Heart right ventricle (tissue), 16 donors: ENCODE measurements around the gene MYL9. TPM values are rescaled to one million over a fixed set of nuclear protein-coding genes. Genes with fewer than 3 reads are reported as not detected.
"Not testable (repeated sequence)": the region's sequence is repeated elsewhere in the genome, so short reads cannot be mapped to it uniquely, and the experiment has no call there.

ENCODE experiments used
- ATAC-seq, 8 donors: fragments of 200-7000 bp; cut with Tn5 transposase; one replicate each; pipeline ENCODE4 v1.9.1; 2020; ENCODE audit warnings: mild to moderate bottlenecking in 8 of 8, moderate library complexity in 8 of 8, moderate number of reproducible peaks in 1 of 8
- DNase-seq, 2 donors: peaks; one replicate each; pipeline ENCODE4 v3.0.0-alpha.2; 2020
- H3K27ac ChIP-seq, 10 donors: fragments of 200-600 bp; sonication (generic) in 2 of 10; one replicate each; pipeline versions ENCODE4 v1.5.0 to v1.8.0; 2020 to 2022; ENCODE audit warnings: mild to moderate bottlenecking in 3 of 10
- H3K27me3 ChIP-seq, 7 donors: fragments of 200-600 bp; one replicate each; pipeline ENCODE4 v1.8.0; 2021 to 2022; ENCODE audit warnings: mild to moderate bottlenecking in 2 of 7
- H3K36me3 ChIP-seq, 9 donors: fragments of 200-600 bp; sonication (generic) in 1 of 9; one replicate each; pipeline versions ENCODE4 v1.5.0 to v1.8.0; 2020 to 2022; ENCODE audit warnings: mild to moderate bottlenecking in 2 of 9
- H3K4me1 ChIP-seq, 9 donors: fragments of 200-600 bp; sonication (generic) in 1 of 9; one replicate each; pipeline versions ENCODE4 v1.5.0 to v1.8.0; 2020 to 2022; ENCODE audit warnings: mild to moderate bottlenecking in 4 of 9
- H3K4me3 ChIP-seq, 10 donors: fragments of 200-600 bp; sonication (generic) in 2 of 10; one replicate each; pipeline versions ENCODE4 v1.5.0 to v1.8.0; 2020 to 2022; ENCODE audit warnings: mild to moderate bottlenecking in 7 of 10, moderate library complexity in 2 of 10
- H3K9me3 ChIP-seq, 11 donors: fragments of 200-600 bp in 10 of 11; sonication (generic) in 2 of 11; one replicate each; pipeline versions ENCODE4 v1.5.0 to v1.8.0; 2013 to 2022; ENCODE audit warnings: mild to moderate bottlenecking in 2 of 11, control low read depth in 1 of 11, moderate library complexity in 1 of 11
- WGBS, 2 donors: extraction: QIAGEN DNeasy Blood & Tissue Kit; methylation state at CpG; one replicate each; pipeline ENCODE4 v1.1.7; 2013; ENCODE audit warnings: inconsistent platforms in 1 of 2; 5-methylcytosine and 5-hydroxymethylcytosine counted together
- intact Hi-C, 10 donors: fragments of 100-400 bp; cut with DNase I; formaldehyde crosslinking; loops; one replicate each; pipeline versions ENCODE4 v1.11.1 to v1.14.2; 2022
- polyA plus RNA-seq, 2 donors: library from polyadenylated mRNA; stranded (reverse); fragments of 200-250 nt; gene quantifications; one replicate each; pipeline ENCODE4 v1.2.3, GENCODE V29; 2013
- total RNA-seq, 10 donors: library from RNA; stranded (reverse); fragmentation: NEBNext Ultra II Directional in 3 of 10; extraction: Animal tissue kit (Norgen Biotek cat#: 25700) in 3 of 10; gene quantifications; one replicate each; pipeline versions ENCODE4 v1.2.1 to v1.2.4, GENCODE V29; 2021 to 2023
- TF ChIP-seq, protein P1 (sequence below), 9 donors: fragments of 200-600 bp; sonication (generic) in 2 of 9; IDR thresholded peaks; one replicate each; pipeline versions ENCODE4 v1.5.0 to v1.8.0; 2021 to 2022; ENCODE audit warnings: antibody characterized with exemption in 9 of 9, mild to moderate bottlenecking in 5 of 9, moderate library complexity in 1 of 9
- donor health status: Arrhythmogenic right ventricular cardiomyopathy.
- donor health status: ischemic (EF 13 %, LVEDD 7.1; RV severe dilation, severe dysfunction).
- donor health status: healthy with polysubstance abuse.
- donor health status: DM: no; HTN: yes; CAD: no.
- donor health status: DM: no; HTN: no; CAD: no.
- donor health status: ischemic (EF 25% LVEDD 6.9; RV normal size, moderate dysfunction).
- donor health status: ischemic (EF 25% LVEDD 5.7; RV mildly dilated, moderate dysfunction).
- donor health status: healthy.
- donor health status: DM: yes; HTN: yes; CAD: no.
- donor health status: Ischemic cardiomyopathy.
- donor health status: ischemic (EF 35%, LVEDD 5.7; RV mildly dilated, moderate dysfunction).
- donor health status: nonischemic (EF 11% LVEDD 7.7; RV severe dilation, severe dysfunction).
- donor health status: DM: yes; HTN: yes; CAD: no.
- donor health status: PGD.
- donor health status: ischemic (EF 29% LVEDD 5.4; RV normal size, mild dysfunction).
- donor health status: nonischemic (EF 23%, LVEDD 6.1; RV moderate dilation, normal function).

Gene MYL9
- total and polyA plus RNA-seq, 12 donors = 755 to 2,519 (median 1,868) TPM

DNA sequence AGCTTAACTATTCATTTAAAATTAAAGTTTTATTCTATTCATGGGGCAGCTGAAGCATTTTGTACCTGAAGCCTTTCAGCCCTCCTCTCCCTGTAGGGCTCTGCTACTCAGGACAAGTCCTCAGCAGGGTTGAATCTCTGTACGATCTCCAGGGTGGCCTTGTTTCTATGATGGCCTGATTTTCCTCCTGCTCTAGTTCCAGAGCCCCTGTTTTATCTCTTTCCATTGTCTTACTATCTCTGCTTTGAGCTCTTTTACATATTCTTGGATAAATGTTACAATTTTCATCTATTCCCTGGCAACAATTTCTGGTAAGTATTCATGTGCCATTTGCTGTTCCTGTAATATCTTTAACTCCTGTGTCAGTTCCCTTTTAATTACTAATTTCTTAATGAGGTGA, 19.8 kb upstream of the MYL9 start:
- peak overlapping the region in 1 of 10 donors; percentile 6 for H3K27ac ChIP-seq
- peaks cover 0 to 100% (median 38%) of the 10 kb centered on the region in 9 donors for H3K36me3 ChIP-seq
- H3K4me3 ChIP-seq = no peak overlapping the region
- peaks cover 0 to 26% (median 12%) of the 10 kb centered on the region in 9 donors for H3K4me1 ChIP-seq
- TF ChIP-seq, protein P1, sequence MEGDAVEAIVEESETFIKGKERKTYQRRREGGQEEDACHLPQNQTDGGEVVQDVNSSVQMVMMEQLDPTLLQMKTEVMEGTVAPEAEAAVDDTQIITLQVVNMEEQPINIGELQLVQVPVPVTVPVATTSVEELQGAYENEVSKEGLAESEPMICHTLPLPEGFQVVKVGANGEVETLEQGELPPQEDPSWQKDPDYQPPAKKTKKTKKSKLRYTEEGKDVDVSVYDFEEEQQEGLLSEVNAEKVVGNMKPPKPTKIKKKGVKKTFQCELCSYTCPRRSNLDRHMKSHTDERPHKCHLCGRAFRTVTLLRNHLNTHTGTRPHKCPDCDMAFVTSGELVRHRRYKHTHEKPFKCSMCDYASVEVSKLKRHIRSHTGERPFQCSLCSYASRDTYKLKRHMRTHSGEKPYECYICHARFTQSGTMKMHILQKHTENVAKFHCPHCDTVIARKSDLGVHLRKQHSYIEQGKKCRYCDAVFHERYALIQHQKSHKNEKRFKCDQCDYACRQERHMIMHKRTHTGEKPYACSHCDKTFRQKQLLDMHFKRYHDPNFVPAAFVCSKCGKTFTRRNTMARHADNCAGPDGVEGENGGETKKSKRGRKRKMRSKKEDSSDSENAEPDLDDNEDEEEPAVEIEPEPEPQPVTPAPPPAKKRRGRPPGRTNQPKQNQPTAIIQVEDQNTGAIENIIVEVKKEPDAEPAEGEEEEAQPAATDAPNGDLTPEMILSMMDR (IDR thresholded peaks at IDR 0.05) = no peak
- DNase-seq = no peak
- H3K9me3 ChIP-seq = no peaks in the 10 kb centered on the region
- 78 to 89% methylated on average over 1 of the region's 1 CpG for WGBS, 2 donors
- no peaks in the 10 kb centered on the region for H3K27me3 ChIP-seq
- intact Hi-C loops = no loop called here
- ATAC-seq = no peak

DNA sequence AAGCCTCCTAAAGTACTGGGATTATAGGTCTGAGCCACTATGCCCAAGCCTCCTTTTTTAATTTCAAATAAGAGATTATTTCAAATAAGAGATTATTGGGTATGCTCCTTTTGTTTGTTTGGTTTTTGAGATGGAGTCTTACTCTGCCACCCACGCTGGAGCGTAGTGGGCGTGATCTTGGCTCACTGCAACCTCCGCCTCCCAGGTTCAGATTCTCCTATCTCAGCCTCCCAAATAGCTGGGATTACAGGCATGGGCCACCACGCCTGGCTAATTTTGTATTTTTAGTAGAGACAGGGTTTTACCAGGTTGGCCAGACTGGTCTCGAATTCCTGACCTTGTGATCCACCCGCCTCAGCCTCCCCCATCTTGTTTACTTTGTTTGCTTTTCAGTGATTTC, 18.9 kb upstream of the MYL9 start:
- ATAC-seq, H3K9me3 ChIP-seq, H3K27me3 ChIP-seq, H3K27ac ChIP-seq, H3K4me3 ChIP-seq, intact Hi-C loops, DNase-seq: not testable (repeated sequence)
- H3K36me3 ChIP-seq = peaks cover 0 to 100% (median 47%) of the 10 kb centered on the region in 9 donors
- WGBS, 2 donors = 93 to 94% methylated on average over 7 of the region's 7 CpGs
- peaks cover 0 to 26% (median 12%) of the 10 kb centered on the region in 9 donors for H3K4me1 ChIP-seq

DNA sequence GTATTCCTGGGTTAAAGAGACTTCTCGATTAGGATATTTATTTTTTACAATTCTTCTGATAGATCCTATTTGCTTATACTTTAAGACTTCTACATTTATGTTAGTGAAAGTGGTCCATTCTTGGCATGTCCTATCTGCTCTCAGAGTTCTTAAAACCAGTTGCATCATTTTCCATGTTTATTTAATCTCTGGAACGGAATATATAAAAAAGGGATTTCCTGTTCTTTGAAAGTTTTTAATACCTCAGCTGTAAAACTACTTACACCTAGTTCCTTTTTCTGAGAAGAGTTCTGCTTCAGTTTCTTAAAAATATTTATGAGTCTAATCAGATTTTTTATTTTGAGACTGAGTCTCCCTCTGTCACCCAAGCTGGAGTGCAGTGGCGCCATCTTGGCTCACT, 18.0 kb upstream of the MYL9 start:
- TF ChIP-seq, protein P1 (IDR thresholded peaks at IDR 0.05) = no peak
- Histone ChIP-seq H3K27me3 (no peaks in the 10 kb centered on the region), H3K9me3 (no peaks in the 10 kb centered on the region), H3K4me1 (peaks cover 0 to 26% (median 12%) of the 10 kb centered on the region in 9 donors), H3K27ac (no peak overlapping the region), H3K4me3 (no peak overlapping the region), H3K36me3 (peaks cover 0 to 100% (median 48%) of the 10 kb centered on the region in 9 donors)
- intact Hi-C loops = no loop called here
- DNase-seq (no peak), ATAC-seq (no peak)
- WGBS, 2 donors = 74 to 76% methylated on average over 3 of the region's 3 CpGs

DNA sequence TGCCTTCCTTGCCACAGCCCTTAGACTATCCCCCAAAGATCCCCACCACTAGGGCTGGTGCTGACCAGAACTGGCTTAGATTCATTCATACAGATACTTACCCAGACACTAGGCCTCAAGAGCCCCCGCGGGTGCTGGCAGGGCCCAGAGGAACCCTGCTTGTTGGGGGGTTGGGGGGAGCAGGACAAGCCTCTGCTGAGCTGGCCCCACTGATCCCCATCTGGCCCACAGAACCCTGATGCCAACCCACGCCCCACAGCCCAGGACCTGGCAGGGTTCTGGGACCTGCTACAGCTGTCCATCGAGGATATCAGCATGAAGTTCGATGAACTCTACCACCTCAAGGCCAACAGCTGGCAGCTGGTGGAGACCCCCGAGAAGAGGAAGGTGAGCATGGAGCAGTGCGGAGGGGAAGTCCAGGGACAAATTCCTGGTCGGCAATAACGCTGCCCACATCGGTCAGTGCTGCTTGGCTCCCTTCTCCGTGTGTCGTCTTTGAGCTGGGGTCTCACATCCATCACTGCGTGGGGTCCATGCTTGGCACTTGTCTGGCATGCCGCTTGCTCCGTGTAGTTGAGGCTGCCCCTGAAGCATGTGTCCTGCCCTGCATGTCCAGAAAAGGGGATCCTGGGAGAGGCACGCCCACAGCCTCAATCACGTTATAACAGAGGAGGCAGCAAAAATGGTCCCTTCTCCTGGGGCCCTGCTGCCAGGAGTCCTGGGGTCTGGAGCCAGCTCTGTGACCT, 15.5 kb upstream of the MYL9 start:
- H3K27ac ChIP-seq = no peak overlapping the region
- ATAC-seq = peak in 1 of 8 donors; percentile 12

More for the DNA sequence above, 15.5 kb upstream of the MYL9 start:
- 92 to 94% methylated on average over 17 of the region's 17 CpGs for WGBS, 2 donors
- no peak overlapping the region for H3K4me3 ChIP-seq
- H3K27me3 ChIP-seq = no peaks in the 10 kb centered on the region
- H3K9me3 ChIP-seq = no peaks in the 10 kb centered on the region
- TF ChIP-seq, protein P1 (IDR thresholded peaks at IDR 0.05) = no peak
- intact Hi-C loops = no loop called here
- peaks cover 0 to 28% (median 12%) of the 10 kb centered on the region in 9 donors for H3K4me1 ChIP-seq
- DNase-seq = no peak
- H3K36me3 ChIP-seq = peaks cover 0 to 83% (median 48%) of the 10 kb centered on the region in 9 donors
